ENCODE data around the gene LAMA3.

The LAMA3 gene

GRCh38 chr18:23827681-23828080 lies 138.4 kb downstream of the LAMA3 start:
- no peak for DNase-seq

- DNase-seq: peak; percentile 73 to 87
Observed at GRCh38 chr18:23828426-23828825, 139.2 kb downstream of the LAMA3 start.

- no peak for DNase-seq
Observed at GRCh38 chr18:23832911-23833310, 143.7 kb downstream of the LAMA3 start.

- DNase-seq: no peak
Observed at GRCh38 chr18:23833714-23834113, 144.5 kb downstream of the LAMA3 start.

- no peak for DNase-seq
Observed at GRCh38 chr18:23835091-23835490, 145.8 kb downstream of the LAMA3 start.

- DNase-seq: no peak
Observed at GRCh38 chr18:23835506-23835905, 146.3 kb downstream of the LAMA3 start.

GRCh38 chr18:23837591-23837990 lies 148.3 kb downstream of the LAMA3 start:
- peak; percentile 10 to 11 for DNase-seq

GRCh38 chr18:23838233-23838632 lies 149.0 kb downstream of the LAMA3 start:
- no peak for DNase-seq

- DNase-seq: no peak
Observed at GRCh38 chr18:23838801-23839366, 149.6 kb downstream of the LAMA3 start.

GRCh38 chr18:23842305-23842704 lies 153.1 kb downstream of the LAMA3 start:
- DNase-seq: no peak

GRCh38 chr18:23844991-23845680 lies 155.9 kb downstream of the LAMA3 start:
- no peak for DNase-seq

GRCh38 chr18:23845988-23846630 lies 156.9 kb downstream of the LAMA3 start:
- DNase-seq: no peak

GRCh38 chr18:23847321-23847986 lies 158.2 kb downstream of the LAMA3 start:
- DNase-seq: no peak

GRCh38 chr18:23849141-23849540 lies 159.9 kb downstream of the LAMA3 start:
- DNase-seq: no peak

GRCh38 chr18:23850215-23850614 lies 161.0 kb downstream of the LAMA3 start:
- DNase-seq: no peak

GRCh38 chr18:23851470-23852002 lies 162.3 kb downstream of the LAMA3 start:
- DNase-seq: no peak

- no peak for DNase-seq
Observed at GRCh38 chr18:23852236-23853045, 163.2 kb downstream of the LAMA3 start.

- no peak for DNase-seq
Observed at GRCh38 chr18:23853448-23854195, 164.4 kb downstream of the LAMA3 start.

GRCh38 chr18:23855721-23856120 lies 166.5 kb downstream of the LAMA3 start:
- no peak for DNase-seq

- no peak for DNase-seq
Observed at GRCh38 chr18:23856466-23857163, 167.4 kb downstream of the LAMA3 start.

GRCh38 chr18:23857164-23857552 lies 167.9 kb downstream of the LAMA3 start:
- DNase-seq: no peak

Data from CD4-positive, alpha-beta T cell treated with Interferon alpha-2 for 1 hour (primary cell).